Liver (tissue), 9 donors: ENCODE results near the gene GBX1. TPM values are rescaled to one million over a fixed set of nuclear protein-coding genes. Genes with fewer than 3 reads are reported as not detected.

Experiments
- DNase-seq: peaks from one replicate; pipeline ENCODE4 v3.0.0-alpha.2; 2017; ENCODE audit warnings: low spot score
- H3K27ac ChIP-seq, 2 donors: one replicate each; pipeline ENCODE4 v1.7.0; 2013; ENCODE audit warnings: inconsistent platforms in 2 of 2, low read length in 2 of 2, control low read depth in 1 of 2, low read depth in 1 of 2, mild to moderate bottlenecking in 1 of 2
- H3K27me3 ChIP-seq, 4 donors: one replicate each; pipeline versions ENCODE4 v1.6.1 to v1.7.0; 2013; ENCODE audit warnings: low read length in 3 of 4, inconsistent platforms in 1 of 4, mild to moderate bottlenecking in 1 of 4, moderate library complexity in 1 of 4; ENCODE audit not compliant: control insufficient read depth in 4 of 4, insufficient read depth in 4 of 4
- H3K36me3 ChIP-seq, 4 donors: one replicate each; pipeline versions ENCODE4 v1.6.1 to v1.7.0; 2013; ENCODE audit warnings: low read length in 3 of 4, mild to moderate bottlenecking in 3 of 4, low read depth in 1 of 4, moderate library complexity in 1 of 4; ENCODE audit not compliant: control insufficient read depth in 4 of 4, insufficient read depth in 3 of 4
- H3K4me1 ChIP-seq, 4 donors: one replicate each; pipeline versions ENCODE4 v1.6.1 to v1.7.0; 2013; ENCODE audit warnings: low read length in 3 of 4, mild to moderate bottlenecking in 3 of 4, moderate library complexity in 1 of 4; ENCODE audit not compliant: control insufficient read depth in 4 of 4, insufficient read depth in 4 of 4
- H3K4me3 ChIP-seq, 3 donors: one replicate each; pipeline versions ENCODE4 v1.6.1 to v1.7.0; 2013; ENCODE audit warnings: low read length in 3 of 3, control low read depth in 1 of 3, low read depth in 1 of 3, mild to moderate bottlenecking in 1 of 3
- H3K9ac ChIP-seq, 2 donors: one replicate each; pipeline ENCODE4 v1.7.0; 2013; ENCODE audit warnings: low read length in 2 of 2, mild to moderate bottlenecking in 2 of 2, moderate library complexity in 2 of 2, control low read depth in 1 of 2, low read depth in 1 of 2
- H3K9me3 ChIP-seq, 4 donors: one replicate each; pipeline versions ENCODE4 v1.6.1 to v1.7.0; 2013; ENCODE audit warnings: low read length in 3 of 4; ENCODE audit not compliant: control insufficient read depth in 4 of 4
- ATF3 ChIP-seq: IDR thresholded peaks from 2 replicates; pipeline ENCODE4 v1.6.1; 2016; ENCODE audit warnings: antibody characterized with exemption
- CTCF ChIP-seq: fragments of 150-350 bp; IDR thresholded peaks from 2 replicates; pipeline ENCODE4 v1.5.1; 2017; ENCODE audit warnings: improper control_type of control experiment, low read depth, low read length; ENCODE audit not compliant: missing input control
- GABPA ChIP-seq, 2 donors: IDR thresholded peaks in 1 of 2; conservative IDR thresholded peaks in 1 of 2; 2 replicates each; pipeline ENCODE4 v1.6.1; 2016; ENCODE audit warnings: antibody characterized with exemption in 2 of 2, mild to moderate bottlenecking in 1 of 2, moderate library complexity in 1 of 2
- HNF4A ChIP-seq, 2 donors: conservative IDR thresholded peaks; 2 replicates each; pipeline ENCODE4 v1.6.1; 2016; ENCODE audit warnings: antibody characterized with exemption in 2 of 2, mild to moderate bottlenecking in 2 of 2
- HNF4G ChIP-seq: IDR thresholded peaks from 2 replicates; pipeline ENCODE4 v1.6.1; 2016; ENCODE audit warnings: antibody characterized with exemption
- JUND ChIP-seq, 2 donors: IDR thresholded peaks; 2 replicates each; pipeline ENCODE4 v1.6.1; 2016; ENCODE audit warnings: antibody characterized with exemption in 2 of 2
- NR2F2 ChIP-seq: IDR thresholded peaks from 2 replicates; pipeline ENCODE4 v1.6.1; 2016; ENCODE audit warnings: antibody characterized with exemption
- RAD21 ChIP-seq, 2 donors: IDR thresholded peaks; 2 replicates each; pipeline ENCODE4 v1.6.1; 2016; ENCODE audit warnings: antibody characterized with exemption in 2 of 2, mild to moderate bottlenecking in 2 of 2
- REST ChIP-seq: IDR thresholded peaks from 2 replicates; pipeline ENCODE4 v1.6.1; 2016; ENCODE audit warnings: antibody characterized with exemption, mild to moderate bottlenecking
- SP1 ChIP-seq: IDR thresholded peaks from 2 replicates; pipeline ENCODE4 v1.6.1; 2018; ENCODE audit warnings: antibody characterized with exemption, mild to moderate bottlenecking
- TAF1 ChIP-seq: conservative IDR thresholded peaks from 2 replicates; pipeline ENCODE4 v1.6.1; 2016; ENCODE audit warnings: antibody characterized with exemption, mild to moderate bottlenecking
- YY1 ChIP-seq: IDR thresholded peaks from 2 replicates; pipeline ENCODE4 v1.6.1; 2016; ENCODE audit warnings: antibody characterized with exemption, mild to moderate bottlenecking
- WGBS: extraction: QIAGEN DNeasy Blood & Tissue Kit; methylation state at CpG from one replicate; pipeline ENCODE4 v1.1.7; 2013; 5-methylcytosine and 5-hydroxymethylcytosine counted together
- polyA plus RNA-seq, 2 donors: library from polyadenylated mRNA; stranded (reverse) in 1 of 2; unstranded in 1 of 2; fragments of 200-250 nt in 1 of 2; fragments of >200 nt in 1 of 2; fragmentation: Nextera tagmentation in 1 of 2; extraction: Ambion mirVana in 1 of 2; gene quantifications; one replicate each; pipeline versions ENCODE4 v1.2.1 to v1.2.3, GENCODE V29; 2013 to 2015
- total RNA-seq, 2 donors: library from RNA; depleted of rRNA; stranded (reverse); fragments of >200 nt; gene quantifications; one replicate each; pipeline ENCODE4 v1.2.3, GENCODE V29; 2014
- TF ChIP-seq, protein P1 (sequence below): IDR thresholded peaks from 2 replicates; pipeline ENCODE4 v1.6.1; 2016; ENCODE audit warnings: antibody characterized with exemption
- donor health status: healthy.
- donor health status: healthy.
- donor health status: healthy.
- donor health status: healthy.
- donor health status: healthy.

The GBX1 gene
- total and polyA plus RNA-seq, 4 donors: not detected

DNA sequence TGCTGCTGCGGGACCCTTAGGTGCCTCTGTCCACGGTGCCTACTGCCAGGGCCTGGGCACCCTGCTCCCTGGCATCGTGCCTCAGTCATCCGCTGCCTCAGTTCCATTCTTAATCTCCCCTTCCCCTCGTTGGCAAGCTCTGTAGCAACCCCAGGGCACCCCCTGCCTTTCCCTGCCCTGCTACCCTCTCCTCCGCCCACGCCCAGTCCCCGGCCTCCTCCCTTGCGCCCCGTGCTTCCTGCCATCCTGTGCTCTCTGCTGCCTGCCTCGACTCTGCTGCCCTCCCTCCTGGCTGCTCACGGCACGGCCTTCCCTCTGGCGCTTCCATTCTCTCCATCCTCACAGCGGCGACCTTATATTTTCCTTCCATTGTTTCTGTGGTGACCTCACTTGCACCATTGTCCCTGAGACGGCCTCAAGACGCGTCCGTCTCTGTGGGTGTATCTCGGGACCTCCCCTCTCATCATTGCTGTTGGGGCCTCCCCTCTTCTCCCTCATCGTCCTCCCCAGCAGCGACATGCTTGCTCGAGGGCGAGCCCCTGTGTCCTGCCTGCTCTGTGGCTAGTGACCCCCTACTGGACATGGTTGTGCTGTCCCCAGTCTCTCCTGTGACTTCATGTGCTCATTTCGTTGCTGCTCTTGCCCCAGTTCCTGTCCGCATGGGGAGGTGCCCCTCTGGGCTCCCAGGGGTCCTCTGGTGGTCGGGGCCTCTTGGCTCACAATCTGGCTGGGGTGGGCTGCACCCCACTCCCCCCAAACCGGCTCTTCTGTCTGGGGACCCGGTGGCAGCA is 45.9 kb downstream of the GBX1 start:
- no peaks in the 10 kb centered on the region for H3K27me3 ChIP-seq
- H3K9me3 ChIP-seq: no peaks in the 10 kb centered on the region
- peaks cover 5 to 37% (median 14%) of the 10 kb centered on the region in 4 donors for H3K36me3 ChIP-seq
- no peaks in the 10 kb centered on the region for H3K4me1 ChIP-seq
- H3K9ac ChIP-seq: no peak overlapping the region
- no peak overlapping the region for H3K27ac ChIP-seq
- 84% methylated on average over 30 of the region's 30 CpGs for WGBS
- H3K4me3 ChIP-seq: no peak overlapping the region
- TF ChIP-seq HNF4A (conservative IDR thresholded peaks at IDR 0.05) (no peak), JUND (IDR thresholded peaks at IDR 0.05) (no peak), RAD21 (IDR thresholded peaks at IDR 0.05) (no peak), ATF3 (no peak), GABPA (IDR thresholded peaks at IDR 0.05 in 1 of 2, conservative IDR thresholded peaks at IDR 0.05 in 1 of 2) (no peak)
- DNase-seq: no peak

DNA sequence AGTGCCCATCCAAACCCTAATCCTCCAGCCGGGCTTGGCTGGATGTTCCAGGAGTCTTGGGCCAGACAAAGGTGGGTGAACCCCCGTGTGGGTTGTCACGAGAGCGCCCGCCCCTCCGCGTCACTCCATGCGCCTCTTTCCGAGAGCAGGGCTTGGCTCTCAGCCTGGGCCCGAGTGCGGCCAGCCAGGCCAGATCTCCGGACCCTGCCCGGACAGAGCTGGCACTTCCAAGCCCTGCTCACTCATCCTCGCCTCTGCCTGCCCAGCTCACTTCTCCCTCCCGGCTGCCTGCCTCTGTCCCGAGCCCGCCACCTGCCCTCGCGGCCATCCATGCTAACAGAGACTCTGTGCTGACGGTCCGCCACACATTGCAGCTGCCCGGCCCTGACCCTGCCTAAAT is 46.6 kb downstream of the GBX1 start:
- peaks cover 5 to 37% (median 14%) of the 10 kb centered on the region in 4 donors for H3K36me3 ChIP-seq

More for the DNA sequence above, 46.6 kb downstream of the GBX1 start:
- Histone ChIP-seq H3K9ac (no peak overlapping the region), H3K9me3 (no peaks in the 10 kb centered on the region), H3K4me1 (no peaks in the 10 kb centered on the region), H3K27me3 (no peaks in the 10 kb centered on the region), H3K4me3 (no peak overlapping the region), H3K27ac (no peak overlapping the region)
- no peak for TF ChIP-seq TAF1
- TF ChIP-seq YY1: no peak
- TF ChIP-seq HNF4G: no peak
- no peak for TF ChIP-seq ATF3
- no peak for TF ChIP-seq NR2F2
- TF ChIP-seq REST: no peak
- no peak for TF ChIP-seq RAD21 (IDR thresholded peaks at IDR 0.05)
- TF ChIP-seq CTCF: no peak
- TF ChIP-seq, protein P1, sequence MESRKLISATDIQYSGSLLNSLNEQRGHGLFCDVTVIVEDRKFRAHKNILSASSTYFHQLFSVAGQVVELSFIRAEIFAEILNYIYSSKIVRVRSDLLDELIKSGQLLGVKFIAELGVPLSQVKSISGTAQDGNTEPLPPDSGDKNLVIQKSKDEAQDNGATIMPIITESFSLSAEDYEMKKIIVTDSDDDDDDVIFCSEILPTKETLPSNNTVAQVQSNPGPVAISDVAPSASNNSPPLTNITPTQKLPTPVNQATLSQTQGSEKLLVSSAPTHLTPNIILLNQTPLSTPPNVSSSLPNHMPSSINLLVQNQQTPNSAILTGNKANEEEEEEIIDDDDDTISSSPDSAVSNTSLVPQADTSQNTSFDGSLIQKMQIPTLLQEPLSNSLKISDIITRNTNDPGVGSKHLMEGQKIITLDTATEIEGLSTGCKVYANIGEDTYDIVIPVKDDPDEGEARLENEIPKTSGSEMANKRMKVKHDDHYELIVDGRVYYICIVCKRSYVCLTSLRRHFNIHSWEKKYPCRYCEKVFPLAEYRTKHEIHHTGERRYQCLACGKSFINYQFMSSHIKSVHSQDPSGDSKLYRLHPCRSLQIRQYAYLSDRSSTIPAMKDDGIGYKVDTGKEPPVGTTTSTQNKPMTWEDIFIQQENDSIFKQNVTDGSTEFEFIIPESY: no peak
- no peak for TF ChIP-seq SP1
- WGBS: 92% methylated on average over 22 of the region's 22 CpGs
- DNase-seq: no peak
